Lower lobe of right lung (tissue), 2 donors: ENCODE measurements around the gene ARL4D. TPM values are rescaled to one million over a fixed set of nuclear protein-coding genes. Genes with fewer than 3 reads are reported as not detected.
A peak's percentile ranks its signal among the peaks of the same experiment; 100 is the strongest.

Source experiments
- ATAC-seq, 2 donors: fragments of 200-7000 bp; cut with Tn5 transposase; one replicate each; pipeline ENCODE4 v1.9.1; 2020 to 2022; ENCODE audit warnings: mild to moderate bottlenecking in 2 of 2, moderate library complexity in 2 of 2
- DNase-seq: peaks from one replicate; pipeline ENCODE4 v3.0.0-alpha.2; 2020
- H3K27ac ChIP-seq: fragments of 200-600 bp; one replicate; pipeline ENCODE4 v1.8.0; 2022
- H3K27me3 ChIP-seq: fragments of 200-600 bp; one replicate; pipeline ENCODE4 v1.8.0; 2022; ENCODE audit warnings: low read depth
- H3K36me3 ChIP-seq: fragments of 200-600 bp; one replicate; pipeline ENCODE4 v1.8.0; 2022; ENCODE audit warnings: mild to moderate bottlenecking
- H3K4me1 ChIP-seq: fragments of 200-600 bp; one replicate; pipeline ENCODE4 v1.8.0; 2022
- H3K4me3 ChIP-seq: fragments of 200-600 bp; one replicate; pipeline ENCODE4 v1.8.0; 2022; ENCODE audit warnings: mild to moderate bottlenecking
- H3K9me3 ChIP-seq: fragments of 200-600 bp; one replicate; pipeline ENCODE4 v1.8.0; 2022
- intact Hi-C: fragments of 100-400 bp; cut with DNase I; formaldehyde crosslinking; loops from one replicate; pipeline ENCODE4 v1.11.0; 2022
- long read RNA-seq: library from polyadenylated mRNA; unstranded; transcript quantifications from one replicate; pipeline ENCODE4 v2.0.0, GENCODE V29; 2021
- total RNA-seq: library from RNA; stranded (reverse); fragmentation: NEBNext Ultra II Directional; extraction: Animal tissue kit (Norgen Biotek cat#: 25700); gene quantifications from one replicate; pipeline ENCODE4 v1.2.1, GENCODE V29; 2021
- TF ChIP-seq, protein P1 (sequence below): fragments of 200-600 bp; IDR thresholded peaks from one replicate; pipeline ENCODE4 v1.8.0; 2022; ENCODE audit warnings: antibody characterized with exemption, mild to moderate bottlenecking
- donor health status: DM: no; HTN: yes; CAD: no; lungs with severe emphysema.

The ARL4D gene, protein sequence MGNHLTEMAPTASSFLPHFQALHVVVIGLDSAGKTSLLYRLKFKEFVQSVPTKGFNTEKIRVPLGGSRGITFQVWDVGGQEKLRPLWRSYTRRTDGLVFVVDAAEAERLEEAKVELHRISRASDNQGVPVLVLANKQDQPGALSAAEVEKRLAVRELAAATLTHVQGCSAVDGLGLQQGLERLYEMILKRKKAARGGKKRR
- total RNA-seq = 12.9 TPM
- long read RNA-seq, transcript ARL4D-201 (2 exons, 1,612 nt) = major isoform, 23 of 26 reads
- long read RNA-seq, partial matches to known transcripts = 0 of 26 reads
- long read RNA-seq, other reads (novel, unspliced or antisense) = 3 of 26 reads

DNA sequence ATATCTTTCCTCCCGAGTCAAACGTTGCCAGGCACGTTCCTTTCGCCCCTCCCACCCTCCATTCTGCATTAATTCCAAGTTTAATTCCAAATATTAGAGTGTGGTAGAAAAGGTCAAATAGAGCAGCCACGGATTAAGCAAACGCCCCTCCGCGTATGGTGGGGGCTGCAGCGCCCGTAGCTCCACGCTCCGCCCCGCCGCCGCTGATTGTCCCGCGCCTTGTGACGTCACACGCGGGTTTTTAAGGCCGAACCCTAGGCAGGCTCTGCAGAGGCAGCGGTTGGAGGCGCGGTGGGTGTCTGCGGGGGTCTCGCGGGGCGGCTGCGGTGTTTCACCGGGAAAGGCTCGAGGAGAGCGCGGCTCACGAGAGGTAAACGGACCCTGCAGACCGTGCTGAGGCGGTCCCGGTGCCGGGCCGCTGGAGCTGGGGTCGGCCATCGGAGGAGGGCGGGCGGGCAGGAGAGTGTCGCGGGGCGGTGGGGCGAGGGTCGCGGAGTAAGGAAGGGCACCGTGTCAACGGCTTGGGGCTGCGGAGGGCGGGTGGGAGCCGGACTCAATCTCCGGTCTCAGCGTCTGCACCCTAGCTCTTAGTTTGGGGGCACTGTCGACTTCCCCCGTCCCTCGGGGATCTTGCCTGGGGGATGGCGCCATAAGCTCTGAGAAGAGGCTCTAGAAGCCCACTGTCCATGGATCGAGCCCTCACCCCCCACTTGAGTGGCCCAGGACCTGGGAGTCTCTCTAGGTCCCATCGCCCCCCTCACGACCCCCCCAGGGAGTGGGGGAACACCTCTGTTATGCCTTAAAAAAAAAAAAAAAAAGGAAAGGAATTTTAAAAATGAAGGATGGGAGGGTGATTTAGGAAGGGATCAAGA lies at the start of gene ARL4D:
TSS of gene ARL4D (plus strand) at position 270 of the 872 bp plus-strand sequence. CDS start 740 bp downstream, outside the sequence.
- Histone ChIP-seq H3K27ac (peak within 1 kb of the TSS; percentile 84), H3K9me3 (no peaks in the 10 kb centered on the region), H3K36me3 (no peaks in the 10 kb centered on the region), H3K4me3 (peak within 1 kb of the TSS; percentile 73), H3K27me3 (no peaks in the 10 kb centered on the region), H3K4me1 (peaks cover 46% of the 10 kb centered on the region)
- ATAC-seq (peak; percentile 91), DNase-seq (peak; percentile 93)
- intact Hi-C loops = no loop called here
- TF ChIP-seq, protein P1, sequence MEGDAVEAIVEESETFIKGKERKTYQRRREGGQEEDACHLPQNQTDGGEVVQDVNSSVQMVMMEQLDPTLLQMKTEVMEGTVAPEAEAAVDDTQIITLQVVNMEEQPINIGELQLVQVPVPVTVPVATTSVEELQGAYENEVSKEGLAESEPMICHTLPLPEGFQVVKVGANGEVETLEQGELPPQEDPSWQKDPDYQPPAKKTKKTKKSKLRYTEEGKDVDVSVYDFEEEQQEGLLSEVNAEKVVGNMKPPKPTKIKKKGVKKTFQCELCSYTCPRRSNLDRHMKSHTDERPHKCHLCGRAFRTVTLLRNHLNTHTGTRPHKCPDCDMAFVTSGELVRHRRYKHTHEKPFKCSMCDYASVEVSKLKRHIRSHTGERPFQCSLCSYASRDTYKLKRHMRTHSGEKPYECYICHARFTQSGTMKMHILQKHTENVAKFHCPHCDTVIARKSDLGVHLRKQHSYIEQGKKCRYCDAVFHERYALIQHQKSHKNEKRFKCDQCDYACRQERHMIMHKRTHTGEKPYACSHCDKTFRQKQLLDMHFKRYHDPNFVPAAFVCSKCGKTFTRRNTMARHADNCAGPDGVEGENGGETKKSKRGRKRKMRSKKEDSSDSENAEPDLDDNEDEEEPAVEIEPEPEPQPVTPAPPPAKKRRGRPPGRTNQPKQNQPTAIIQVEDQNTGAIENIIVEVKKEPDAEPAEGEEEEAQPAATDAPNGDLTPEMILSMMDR = no peak

DNA sequence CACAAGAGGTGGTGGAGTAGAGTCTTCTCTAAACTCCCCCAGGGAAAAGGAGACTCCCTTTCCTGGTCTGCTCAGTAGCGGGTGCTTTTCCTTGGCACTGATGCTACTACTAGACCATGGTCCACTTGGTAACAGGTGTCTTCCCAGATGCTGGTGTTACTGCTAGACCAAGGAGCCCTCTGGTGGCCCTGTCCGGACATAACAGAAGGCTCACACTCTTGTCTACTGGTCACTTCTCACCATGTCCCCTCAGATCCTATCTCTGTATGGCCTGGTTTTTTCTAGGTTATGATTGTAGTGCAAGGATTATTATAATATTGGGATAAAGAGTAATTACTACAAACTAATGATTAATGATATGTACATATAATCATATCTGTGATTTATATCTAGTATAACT lies 49.7 kb upstream of the ARL4D start:
- DNase-seq (no peak), ATAC-seq (no peak)
- Histone ChIP-seq H3K9me3 (peaks cover 32% of the 10 kb centered on the region), H3K27me3 (no peaks in the 10 kb centered on the region), H3K36me3 (no peaks in the 10 kb centered on the region), H3K4me1 (no peaks in the 10 kb centered on the region), H3K27ac (no peak overlapping the region), H3K4me3 (no peak overlapping the region)
- intact Hi-C loops = no loop called here
- TF ChIP-seq, protein P1 = no peak

DNA sequence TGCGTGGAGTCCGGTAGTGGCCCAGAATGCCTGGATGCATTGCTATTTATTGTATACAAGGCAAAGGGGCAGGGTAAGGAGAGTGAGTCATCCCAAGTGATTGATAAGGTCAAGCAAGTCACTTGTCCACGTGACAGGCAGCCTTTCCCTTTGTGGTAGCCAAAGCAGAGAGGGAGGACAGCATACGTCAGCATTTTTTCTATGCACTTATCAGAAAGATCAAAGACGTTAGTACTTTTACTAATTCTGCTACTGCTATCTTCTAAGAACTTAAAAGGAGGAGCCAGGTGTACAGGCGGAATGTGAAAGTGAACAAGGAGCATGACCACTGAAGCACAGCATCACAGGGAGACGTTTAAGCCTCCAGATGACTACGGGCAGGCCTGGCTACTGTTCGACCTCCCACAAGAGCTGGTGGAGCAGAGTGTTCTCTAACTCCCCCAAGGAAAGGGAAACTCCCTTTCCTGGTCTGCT lies 47.9 kb upstream of the ARL4D start:
- TF ChIP-seq, protein P1 = no peak
- ATAC-seq (no peak), DNase-seq (no peak)
- intact Hi-C loops = no loop called here
- no peaks in the 10 kb centered on the region for H3K36me3 ChIP-seq
- no peaks in the 10 kb centered on the region for H3K4me1 ChIP-seq
- H3K27me3 ChIP-seq = no peaks in the 10 kb centered on the region
- no peak overlapping the region for H3K27ac ChIP-seq
- H3K9me3 ChIP-seq = peaks cover 32% of the 10 kb centered on the region
- H3K4me3 ChIP-seq = no peak overlapping the region

DNA sequence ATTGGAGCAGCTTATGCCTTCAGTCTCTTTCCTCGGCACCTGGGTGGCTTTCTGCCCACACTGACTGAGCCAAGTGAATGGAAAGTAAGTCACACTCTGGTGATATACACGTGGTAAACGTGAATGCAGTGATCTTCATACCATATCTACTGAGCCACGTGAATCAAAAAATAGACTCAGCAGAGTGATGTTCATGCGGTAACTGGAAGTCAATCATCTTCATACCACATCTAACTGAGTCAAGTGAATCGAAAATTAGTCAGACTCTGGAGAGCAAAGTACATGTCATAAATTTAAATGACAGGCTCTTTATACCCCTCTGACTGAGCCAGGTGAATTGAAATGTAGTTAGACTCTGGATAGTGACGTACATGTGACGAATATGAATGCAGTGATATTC lies 47.1 kb upstream of the ARL4D start:
- H3K27ac ChIP-seq = no peak overlapping the region
- no peaks in the 10 kb centered on the region for H3K27me3 ChIP-seq
- H3K4me3 ChIP-seq = no peak overlapping the region
- no peak for ATAC-seq
- H3K9me3 ChIP-seq = peaks cover 32% of the 10 kb centered on the region
- TF ChIP-seq, protein P1 = no peak
- H3K36me3 ChIP-seq = no peaks in the 10 kb centered on the region
- intact Hi-C loops = no loop called here
- no peak for DNase-seq
- no peaks in the 10 kb centered on the region for H3K4me1 ChIP-seq

DNA sequence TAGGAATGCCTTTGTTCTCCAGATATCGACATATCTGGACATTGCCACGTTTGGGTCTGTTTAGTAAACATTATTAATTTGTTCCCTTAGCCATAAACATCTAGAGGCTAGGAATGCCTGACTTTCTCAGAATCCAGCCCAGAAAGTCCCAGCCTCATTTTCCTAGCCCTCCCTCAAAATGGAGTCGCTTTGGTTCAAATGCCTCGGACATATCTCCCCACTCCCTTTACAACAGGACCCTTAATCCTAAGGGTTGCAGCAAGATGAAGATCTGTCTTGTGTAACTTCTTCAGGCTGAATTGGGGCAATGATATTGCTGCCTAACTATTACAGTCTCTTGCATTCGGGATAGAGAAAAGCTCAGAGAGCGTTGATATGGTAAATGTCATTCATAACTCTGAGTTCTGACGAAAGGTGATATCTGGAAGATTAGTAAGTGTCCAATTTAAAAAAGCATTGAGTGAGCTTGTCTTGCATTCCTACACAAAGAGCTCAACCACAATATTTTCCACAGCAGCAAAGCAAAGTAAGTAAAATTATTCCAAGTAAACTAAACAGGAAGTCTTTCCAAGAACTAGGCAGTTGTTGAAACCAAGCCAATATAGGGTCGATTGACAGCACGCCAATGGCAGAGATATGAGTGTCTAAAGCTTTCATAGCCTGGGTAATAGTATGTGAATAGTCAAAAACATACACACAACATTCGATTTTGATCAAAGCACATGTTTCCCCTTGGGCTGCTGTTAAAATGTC lies 46.0 kb upstream of the ARL4D start:
- TF ChIP-seq, protein P1 = no peak
- H3K27me3 ChIP-seq = no peaks in the 10 kb centered on the region
- ATAC-seq (no peak), DNase-seq (no peak)
- H3K4me3 ChIP-seq = no peak overlapping the region
- H3K4me1 ChIP-seq = no peaks in the 10 kb centered on the region
- H3K27ac ChIP-seq = no peak overlapping the region
- peaks cover 23% of the 10 kb centered on the region for H3K9me3 ChIP-seq
- H3K36me3 ChIP-seq = no peaks in the 10 kb centered on the region
- intact Hi-C loops = no loop called here
